Mucosa of descending colon (tissue), 3 donors: ENCODE data around the gene LGALS7B. TPM values are rescaled to one million over a fixed set of nuclear protein-coding genes. Genes with fewer than 3 reads are reported as not detected.
A peak's percentile ranks its signal among the peaks of the same experiment; 100 is the strongest.
"Not testable (repeated sequence)": the region's sequence is repeated elsewhere in the genome, so short reads cannot be mapped to it uniquely, and the experiment has no call there.

Source experiments
- ATAC-seq: fragments of 200-7000 bp; cut with Tn5 transposase; one replicate; pipeline ENCODE4 v1.9.1; 2020; ENCODE audit warnings: mild to moderate bottlenecking, moderate library complexity
- DNase-seq, 3 donors: peaks; one replicate each; pipeline ENCODE4 v3.0.0-alpha.2; 2020
- H3K36me3 ChIP-seq: fragments of 200-600 bp; one replicate; pipeline ENCODE4 v1.8.0; 2021; ENCODE audit warnings: low read depth, mild to moderate bottlenecking
- H3K4me1 ChIP-seq: fragments of 200-600 bp; one replicate; pipeline ENCODE4 v1.8.0; 2021; ENCODE audit warnings: low read depth, mild to moderate bottlenecking
- H3K4me3 ChIP-seq: fragments of 200-600 bp; one replicate; pipeline ENCODE4 v1.8.0; 2021; ENCODE audit warnings: mild to moderate bottlenecking
- H3K9me3 ChIP-seq: fragments of 200-600 bp; one replicate; pipeline ENCODE4 v1.8.0; 2021; ENCODE audit warnings: mild to moderate bottlenecking
- CTCF ChIP-seq: fragments of 200-600 bp; IDR thresholded peaks from one replicate; pipeline ENCODE4 v1.8.0; 2022; ENCODE audit warnings: antibody characterized with exemption, mild to moderate bottlenecking
- intact Hi-C, 2 donors: fragments of 100-400 bp; cut with DNase I in 1 of 2; cut with micrococcal nuclease in 1 of 2; formaldehyde crosslinking; loops; one replicate each; pipeline versions ENCODE4 v1.11.0 to v1.11.1; 2022; cut with DNase I, micrococcal nuclease
- total RNA-seq, 3 donors: library from RNA; stranded (reverse); fragmentation: NEBNext Ultra II Directional in 2 of 3; extraction: Animal tissue kit (Norgen Biotek cat#: 25700) in 2 of 3; gene quantifications; one replicate each; pipeline versions ENCODE4 v1.2.1 to v1.2.4, GENCODE V29; 2021 to 2023
- donor health status: DM: no; HTN: no; CAD: no; lungs with moderate emphysema.
- donor health status: DM: no; HTN: no; CAD: no.
- donor health status: DM: no; HTN: yes; CAD: no.

LGALS7B gene
- total RNA-seq, 3 donors from 2014 or later: not detected

GRCh38 chr19:38745316-38745715, 43.7 kb upstream of the LGALS7B start:
- H3K4me3 ChIP-seq: no peak overlapping the region

GRCh38 chr19:38753783-38754182, 35.2 kb upstream of the LGALS7B start:
- not testable (repeated sequence) for ATAC-seq

More at GRCh38 chr19:38745316-38745715, 43.7 kb upstream of the LGALS7B start:
- Histone ChIP-seq H3K4me1 (no peaks in the 10 kb centered on the region), H3K36me3 (no peaks in the 10 kb centered on the region), H3K9me3 (no peaks in the 10 kb centered on the region)
- DNase-seq (no peak), ATAC-seq (no peak)
- TF ChIP-seq CTCF: no peak
- intact Hi-C loops: no loop called here

GRCh38 chr19:38754196-38754595, 34.8 kb upstream of the LGALS7B start:
- H3K4me1 ChIP-seq, intact Hi-C loops, ATAC-seq, H3K4me3 ChIP-seq, DNase-seq, H3K36me3 ChIP-seq, H3K9me3 ChIP-seq: not testable (repeated sequence)

More at GRCh38 chr19:38753783-38754182, 35.2 kb upstream of the LGALS7B start:
- H3K9me3 ChIP-seq, H3K36me3 ChIP-seq, intact Hi-C loops, DNase-seq, H3K4me1 ChIP-seq, H3K4me3 ChIP-seq: not testable (repeated sequence)

GRCh38 chr19:38759590-38760003, 29.4 kb upstream of the LGALS7B start:
- DNase-seq (peak in 1 of 3 donors; percentile 77), ATAC-seq (peak; percentile 95)
- Histone ChIP-seq H3K4me1 (no peaks in the 10 kb centered on the region), H3K9me3 (no peaks in the 10 kb centered on the region), H3K36me3 (no peaks in the 10 kb centered on the region), H3K4me3 (no peak overlapping the region)
- no peak for TF ChIP-seq CTCF
- intact Hi-C loops: no loop called here

- H3K4me1 ChIP-seq, H3K9me3 ChIP-seq, H3K36me3 ChIP-seq, H3K4me3 ChIP-seq, intact Hi-C loops, ATAC-seq, DNase-seq: not testable (repeated sequence)
Observed at GRCh38 chr19:38760805-38761517, 28.0 kb upstream of the LGALS7B start.

GRCh38 chr19:38761884-38762389, 27.1 kb upstream of the LGALS7B start:
- H3K9me3 ChIP-seq, intact Hi-C loops, H3K4me3 ChIP-seq, DNase-seq, H3K4me1 ChIP-seq, ATAC-seq, H3K36me3 ChIP-seq: not testable (repeated sequence)

- TF ChIP-seq CTCF: no peak
- ATAC-seq: no peak
Observed at GRCh38 chr19:38763795-38764220, 25.2 kb upstream of the LGALS7B start.

More at GRCh38 chr19:38763795-38764220, 25.2 kb upstream of the LGALS7B start:
- Histone ChIP-seq H3K9me3 (no peaks in the 10 kb centered on the region), H3K4me1 (no peaks in the 10 kb centered on the region), H3K4me3 (no peak overlapping the region), H3K36me3 (no peaks in the 10 kb centered on the region)
- no peak for DNase-seq
- intact Hi-C loops: no loop called here
